Testis (tissue), 3 donors: ENCODE results near the gene LRRC27. TPM values are rescaled to one million over a fixed set of nuclear protein-coding genes. Genes with fewer than 3 reads are reported as not detected.

ENCODE experiments used
- DNase-seq: peaks from one replicate; pipeline ENCODE4 v3.0.0-alpha.2; 2019
- H3K27ac ChIP-seq, 2 donors: fragments of 200-600 bp; sonication (generic); one replicate each; pipeline ENCODE4 v1.5.1; 2019
- H3K27me3 ChIP-seq: fragments of 200-600 bp; sonication (generic); one replicate; pipeline ENCODE4 v1.5.1; 2019
- H3K36me3 ChIP-seq: fragments of 200-600 bp; sonication (generic); one replicate; pipeline ENCODE4 v1.5.1; 2017; ENCODE audit warnings: low read depth; ENCODE audit errors: missing control alignments
- H3K4me1 ChIP-seq: fragments of 200-600 bp; sonication (generic); one replicate; pipeline ENCODE4 v1.5.1; 2019
- H3K4me3 ChIP-seq, 2 donors: fragments of 200-600 bp; sonication (generic); one replicate each; pipeline ENCODE4 v1.5.1; 2017 to 2019
- H3K9me3 ChIP-seq: fragments of 200-600 bp; sonication (generic); one replicate; pipeline ENCODE4 v1.5.1; 2017
- POLR2A ChIP-seq: fragments of 450-650 bp; IDR thresholded peaks from one replicate; pipeline ENCODE4 v1.6.1; 2017; ENCODE audit warnings: antibody characterized with exemption, mild to moderate bottlenecking, moderate library complexity
- WGBS, 2 donors: methylation state at CpG; one replicate each; pipeline ENCODE4 v1.1.5; 2018; 5-methylcytosine and 5-hydroxymethylcytosine counted together
- intact Hi-C: fragments of 100-400 bp; cut with DNase I; formaldehyde crosslinking; loops from one replicate; pipeline ENCODE4 v1.15.1; 2023; ENCODE audit warnings: low total_unique reads
- polyA plus RNA-seq: library from polyadenylated mRNA; stranded (reverse); fragments of 350-450 nt; fragmentation: Illumina TruSeq; extraction: RNeasy Lipid Tissue Mini Kit (QIAGEN cat#74804); gene quantifications from one replicate; pipeline ENCODE4 v1.2.3, GENCODE V29; 2014; ENCODE audit warnings: low read depth, low replicate concordance; ENCODE audit not compliant: insufficient read depth
- total RNA-seq, 2 donors: library from RNA; depleted of rRNA; stranded (reverse); fragments of >200 nt; gene quantifications; one replicate each; pipeline ENCODE4 v1.2.3, GENCODE V29; 2016
- TF ChIP-seq, protein P1 (sequence below), 3 experiments: fragments of 450-650 bp in 2 of 3; fragments of 200-600 bp in 1 of 3; sonication (generic) in 1 of 3; IDR thresholded peaks; one replicate each; pipeline ENCODE4 v1.5.1; 2016 to 2019; ENCODE audit warnings: antibody characterized with exemption in 3 of 3, mild to moderate bottlenecking in 2 of 3, moderate library complexity in 1 of 3

LRRC27 gene
- total and polyA plus RNA-seq, 3 donors from 2014 or later, result 49.4 to 164 (median 110) TPM

DNA sequence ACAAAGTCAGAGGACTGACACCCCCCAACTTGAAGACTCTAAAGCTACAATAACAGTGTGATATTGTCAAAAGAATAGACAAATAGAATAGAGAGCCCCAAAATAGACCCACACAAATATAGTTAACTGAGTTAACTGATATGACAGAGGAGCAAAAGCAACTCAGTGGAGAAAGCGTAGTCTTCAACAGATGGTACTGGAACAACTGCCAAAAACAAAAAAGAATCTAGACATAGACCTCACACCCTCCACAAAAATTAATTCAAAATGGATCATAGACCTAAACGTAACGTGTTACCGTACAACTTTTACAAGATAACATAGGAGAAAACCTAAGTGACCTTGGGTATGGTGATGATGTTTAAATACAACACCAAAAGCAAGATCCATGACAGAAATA lies 36.4 kb downstream of the LRRC27 start:
- H3K36me3 ChIP-seq, result no peaks in the 10 kb centered on the region
- no peaks in the 10 kb centered on the region for H3K4me1 ChIP-seq
- no peaks in the 10 kb centered on the region for H3K27me3 ChIP-seq
- no peak for DNase-seq
- 72 to 96% methylated on average over 4 of the region's 4 CpGs for WGBS, 2 donors
- H3K27ac ChIP-seq, result no peak overlapping the region
- intact Hi-C loops, result no loop called here
- H3K9me3 ChIP-seq, result no peaks in the 10 kb centered on the region
- H3K4me3 ChIP-seq, result no peak overlapping the region
- no peak for TF ChIP-seq POLR2A
- TF ChIP-seq, protein P1, sequence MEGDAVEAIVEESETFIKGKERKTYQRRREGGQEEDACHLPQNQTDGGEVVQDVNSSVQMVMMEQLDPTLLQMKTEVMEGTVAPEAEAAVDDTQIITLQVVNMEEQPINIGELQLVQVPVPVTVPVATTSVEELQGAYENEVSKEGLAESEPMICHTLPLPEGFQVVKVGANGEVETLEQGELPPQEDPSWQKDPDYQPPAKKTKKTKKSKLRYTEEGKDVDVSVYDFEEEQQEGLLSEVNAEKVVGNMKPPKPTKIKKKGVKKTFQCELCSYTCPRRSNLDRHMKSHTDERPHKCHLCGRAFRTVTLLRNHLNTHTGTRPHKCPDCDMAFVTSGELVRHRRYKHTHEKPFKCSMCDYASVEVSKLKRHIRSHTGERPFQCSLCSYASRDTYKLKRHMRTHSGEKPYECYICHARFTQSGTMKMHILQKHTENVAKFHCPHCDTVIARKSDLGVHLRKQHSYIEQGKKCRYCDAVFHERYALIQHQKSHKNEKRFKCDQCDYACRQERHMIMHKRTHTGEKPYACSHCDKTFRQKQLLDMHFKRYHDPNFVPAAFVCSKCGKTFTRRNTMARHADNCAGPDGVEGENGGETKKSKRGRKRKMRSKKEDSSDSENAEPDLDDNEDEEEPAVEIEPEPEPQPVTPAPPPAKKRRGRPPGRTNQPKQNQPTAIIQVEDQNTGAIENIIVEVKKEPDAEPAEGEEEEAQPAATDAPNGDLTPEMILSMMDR (IDR thresholded peaks at IDR 0.05), result no peak

DNA sequence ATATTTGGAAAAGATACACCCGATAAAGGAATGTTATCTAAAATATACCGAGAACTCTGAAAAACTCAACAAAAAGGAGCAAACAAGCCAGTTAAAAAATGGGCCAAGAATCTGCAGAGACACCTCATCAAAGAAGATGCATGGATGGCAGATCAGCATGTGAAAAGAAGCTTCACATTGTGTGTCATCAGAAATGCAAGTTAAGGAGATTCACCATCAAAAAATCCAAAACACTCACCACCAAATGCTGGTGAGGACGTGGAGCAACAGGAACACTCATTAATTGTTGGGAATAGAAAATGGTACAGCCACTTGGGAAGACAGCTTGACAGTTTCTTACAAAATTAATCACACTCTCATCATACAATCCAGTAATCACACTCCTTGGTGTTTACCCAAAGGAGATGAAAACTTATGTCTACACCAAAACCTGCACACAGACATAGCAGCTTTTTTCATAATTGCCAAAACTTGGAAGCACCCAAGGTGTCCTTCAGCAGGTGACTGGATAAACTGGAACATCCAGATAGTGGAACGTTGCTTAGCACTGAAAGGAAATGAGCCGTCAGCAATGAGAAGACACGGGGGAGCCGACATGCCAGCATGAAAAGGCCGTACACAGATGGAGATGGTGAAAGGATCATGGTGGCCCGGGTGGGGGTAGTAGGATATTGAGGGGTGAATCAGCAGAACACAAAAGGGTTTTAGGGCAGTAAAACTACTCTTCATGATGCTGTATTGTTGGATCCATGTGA lies 37.1 kb downstream of the LRRC27 start:
- no peak for TF ChIP-seq POLR2A
- TF ChIP-seq, protein P1 (IDR thresholded peaks at IDR 0.05), result no peak
- H3K27me3 ChIP-seq, result no peaks in the 10 kb centered on the region
- no peaks in the 10 kb centered on the region for H3K36me3 ChIP-seq
- DNase-seq, result no peak
- H3K4me1 ChIP-seq, result no peaks in the 10 kb centered on the region
- H3K4me3 ChIP-seq, result no peak overlapping the region
- no peak overlapping the region for H3K27ac ChIP-seq
- 79 to 83% methylated on average over 9 of the region's 9 CpGs for WGBS, 2 donors
- intact Hi-C loops, result no loop called here
- no peaks in the 10 kb centered on the region for H3K9me3 ChIP-seq

DNA sequence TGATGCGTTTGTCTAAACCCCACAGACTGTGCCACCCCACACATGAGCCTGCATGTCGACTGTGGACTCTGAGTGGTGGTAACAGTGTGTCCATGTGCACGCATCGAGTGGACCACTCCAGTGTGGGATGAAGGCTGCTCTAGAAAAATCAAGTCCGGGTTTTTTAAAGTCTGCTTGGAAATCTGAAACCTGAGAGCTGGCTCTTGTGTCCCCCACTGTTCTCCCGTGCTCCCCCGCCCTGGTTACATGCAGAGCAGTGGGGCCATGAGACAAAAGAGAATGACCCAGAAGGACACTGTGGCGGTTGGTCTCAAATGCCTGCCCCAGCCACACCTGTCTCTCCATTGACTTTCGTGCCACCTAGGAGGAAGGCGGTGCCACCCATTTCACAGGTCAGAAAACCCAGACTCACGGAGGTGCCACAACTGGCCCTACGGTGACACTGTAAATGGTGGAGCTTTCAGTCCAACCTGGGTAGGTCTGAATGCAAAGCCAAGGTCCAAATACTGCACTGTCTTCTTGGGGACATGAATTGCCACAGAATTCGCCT lies 37.7 kb downstream of the LRRC27 start:
- WGBS, 2 donors, result 86 to 93% methylated on average over 9 to 13 of the region's 13 CpGs
- intact Hi-C loops, result no loop called here
- no peaks in the 10 kb centered on the region for H3K36me3 ChIP-seq
- no peaks in the 10 kb centered on the region for H3K27me3 ChIP-seq
- no peak for DNase-seq
- H3K27ac ChIP-seq, result no peak overlapping the region
- no peak overlapping the region for H3K4me3 ChIP-seq
- H3K4me1 ChIP-seq, result no peaks in the 10 kb centered on the region
- TF ChIP-seq, protein P1 (IDR thresholded peaks at IDR 0.05), result no peak
- no peak for TF ChIP-seq POLR2A
- H3K9me3 ChIP-seq, result no peaks in the 10 kb centered on the region

DNA sequence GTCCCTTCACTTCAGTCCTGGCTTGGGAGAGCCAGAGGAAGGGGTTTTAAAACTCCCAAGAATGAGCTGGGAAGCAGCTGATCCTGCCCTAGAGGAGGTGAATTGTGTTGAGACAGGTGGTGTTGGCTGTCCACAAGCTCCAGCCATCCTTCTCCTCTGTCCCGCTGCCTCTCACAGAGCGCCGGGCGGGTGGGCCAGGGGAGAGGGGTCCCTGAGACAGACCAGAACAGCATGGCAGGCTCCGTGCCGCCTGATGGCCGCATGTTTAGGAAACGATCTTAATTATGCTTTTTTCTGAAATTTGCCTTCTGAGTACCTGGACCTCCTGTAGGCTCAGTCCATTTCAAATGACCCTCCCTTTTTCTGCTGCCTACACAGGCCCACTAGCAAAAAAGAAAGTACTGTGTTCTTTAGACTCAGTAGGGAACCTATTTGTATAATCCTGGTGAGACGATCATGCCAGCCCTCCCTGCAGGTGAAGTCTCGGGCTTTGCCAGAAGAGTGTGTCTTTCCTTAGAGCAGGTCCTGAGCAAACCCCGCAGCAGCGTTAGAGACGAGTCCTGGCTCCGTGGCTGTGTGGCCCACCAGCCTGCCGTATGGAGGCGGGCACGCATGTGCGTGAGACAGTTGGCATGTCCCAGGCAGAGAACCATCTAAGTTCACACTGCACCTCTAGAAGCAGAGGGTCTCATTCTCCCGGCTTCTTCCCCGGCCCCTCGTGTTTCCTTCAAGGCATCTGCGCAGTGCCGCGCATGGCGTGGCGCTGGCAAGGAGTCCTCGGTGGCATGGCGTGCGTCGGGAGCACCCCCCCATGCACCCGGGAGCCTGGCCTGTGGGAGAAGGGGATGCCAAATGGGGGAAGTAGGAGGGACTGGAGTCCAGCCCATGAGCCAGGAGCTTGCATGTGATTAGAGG lies 38.7 kb downstream of the LRRC27 start:
- DNase-seq, result no peak
- intact Hi-C loops, result no loop called here
- Histone ChIP-seq H3K27me3 (no peaks in the 10 kb centered on the region), H3K4me1 (no peaks in the 10 kb centered on the region), H3K27ac (no peak overlapping the region), H3K9me3 (no peaks in the 10 kb centered on the region), H3K36me3 (no peaks in the 10 kb centered on the region), H3K4me3 (no peak overlapping the region)
- TF ChIP-seq, protein P1 (IDR thresholded peaks at IDR 0.05), result no peak
- no peak for TF ChIP-seq POLR2A
- WGBS, 2 donors, result 94 to 96% methylated on average over 21 to 31 of the region's 31 CpGs
